Psoas muscle (tissue), 8 donors: ENCODE results near the gene TAF4. TPM values are rescaled to one million over a fixed set of nuclear protein-coding genes. Genes with fewer than 3 reads are reported as not detected.
A peak's percentile ranks its signal among the peaks of the same experiment; 100 is the strongest.

Experiments
- ATAC-seq, 4 donors: fragments of 200-7000 bp; cut with Tn5 transposase; one replicate each; pipeline ENCODE4 v1.9.1; 2020; ENCODE audit warnings: moderate library complexity in 3 of 4, mild to moderate bottlenecking in 2 of 4
- DNase-seq, 2 donors: peaks; one replicate each; pipeline ENCODE4 v3.0.0-alpha.2; 2020
- H3K27ac ChIP-seq: fragments of 200-600 bp; one replicate; pipeline ENCODE4 v1.8.0; 2022
- H3K27me3 ChIP-seq, 3 donors: fragments of 200-600 bp in 1 of 3; one replicate each; pipeline versions ENCODE4 v1.6.1 to v1.8.0; 2013 to 2022; ENCODE audit warnings: low read length in 2 of 3, mild to moderate bottlenecking in 2 of 3, moderate library complexity in 1 of 3; ENCODE audit not compliant: insufficient read depth in 3 of 3
- H3K36me3 ChIP-seq, 2 donors: fragments of 200-600 bp in 1 of 2; one replicate each; pipeline versions ENCODE4 v1.6.1 to v1.8.0; 2013 to 2022; ENCODE audit warnings: low read depth in 1 of 2, mild to moderate bottlenecking in 1 of 2, moderate library complexity in 1 of 2; ENCODE audit not compliant: insufficient read depth in 1 of 2
- H3K4me1 ChIP-seq: fragments of 200-600 bp; one replicate; pipeline ENCODE4 v1.8.0; 2022
- H3K4me3 ChIP-seq: fragments of 200-600 bp; one replicate; pipeline ENCODE4 v1.8.0; 2022; ENCODE audit warnings: mild to moderate bottlenecking
- H3K9me3 ChIP-seq: fragments of 200-600 bp; one replicate; pipeline ENCODE4 v1.8.0; 2022
- CTCF ChIP-seq: fragments of 200-600 bp; IDR thresholded peaks from one replicate; pipeline ENCODE4 v1.8.0; 2022; ENCODE audit warnings: antibody characterized with exemption
- WGBS, 3 donors: extraction: QIAGEN DNeasy Blood & Tissue Kit; methylation state at CpG; one replicate each; pipeline versions ENCODE4 v1.1.6 to v1.1.7; 2013; 5-methylcytosine and 5-hydroxymethylcytosine counted together
- intact Hi-C, 2 donors: fragments of 100-400 bp; cut with DNase I; formaldehyde crosslinking; loops; one replicate each; pipeline versions ENCODE4 v1.11.0 to v1.14.2; 2022
- polyA plus RNA-seq, 3 donors: library from polyadenylated mRNA; stranded (reverse); fragments of 200-250 nt; gene quantifications; one replicate each; pipeline ENCODE4 v1.2.3, GENCODE V29; 2013
- total RNA-seq, 4 donors: library from RNA; stranded (reverse); fragmentation: NEBNext Ultra II Directional in 2 of 4; extraction: Animal tissue kit (Norgen Biotek cat#: 25700) in 2 of 4; gene quantifications; one replicate each; pipeline versions ENCODE4 v1.2.1 to v1.2.4, GENCODE V29; 2021 to 2023
- donor health status: healthy with polysubstance abuse.
- donor health status: DM: no; HTN: no; CAD: no; lungs with moderate emphysema.
- donor health status: Bipolar disorder and iron deficiency.
- donor health status: healthy.
- donor health status: DM: yes; HTN: yes; CAD: no.
- donor health status: DM: no; HTN: no; CAD: no.
- donor health status: DM: no; HTN: no; CAD: no.
- donor health status: DM: yes; HTN: yes; CAD: no.

TAF4 gene
- total and polyA plus RNA-seq, 7 donors: 2.8 to 17.7 (median 10.7) TPM

- DNase-seq (peak in 1 of 2 donors; percentile 34), ATAC-seq (no peak)
- H3K9me3 ChIP-seq: no peaks in the 10 kb centered on the region
- no peaks in the 10 kb centered on the region for H3K4me1 ChIP-seq
- H3K27me3 ChIP-seq: no peaks in the 10 kb centered on the region
- H3K27ac ChIP-seq: no peak overlapping the region
- H3K36me3 ChIP-seq: no peaks in the 10 kb centered on the region
- intact Hi-C loops: no loop called here
- no peak overlapping the region for H3K4me3 ChIP-seq
- WGBS, 3 donors: 85 to 93% (median 91%) methylated on average over 29 of the region's 29 CpGs
- TF ChIP-seq CTCF: no peak
These were observed 129.0 kb downstream of the TAF4 start for GRCh38 chr20:61936701-61937131.

- ATAC-seq: no peak
- peak in 1 of 2 donors; percentile 4 for DNase-seq
- no peaks in the 10 kb centered on the region for H3K4me1 ChIP-seq
- intact Hi-C loops: no loop called here
- no peaks in the 10 kb centered on the region for H3K9me3 ChIP-seq
- TF ChIP-seq CTCF: no peak
- no peak overlapping the region for H3K27ac ChIP-seq
- no peaks in the 10 kb centered on the region for H3K36me3 ChIP-seq
- 86 to 88% (median 87%) methylated on average over 12 to 14 of the region's 14 CpGs for WGBS, 3 donors
- no peaks in the 10 kb centered on the region for H3K27me3 ChIP-seq
- no peak overlapping the region for H3K4me3 ChIP-seq
These were observed 129.6 kb downstream of the TAF4 start for GRCh38 chr20:61935926-61936700.

GRCh38 chr20:61934716-61935530, 130.8 kb downstream of the TAF4 start:
- H3K27me3 ChIP-seq: no peaks in the 10 kb centered on the region
- H3K4me1 ChIP-seq: no peaks in the 10 kb centered on the region
- no peak overlapping the region for H3K27ac ChIP-seq
- intact Hi-C loops: no loop called here
- 74 to 79% (median 77%) methylated on average over 24 of the region's 24 CpGs for WGBS, 3 donors
- TF ChIP-seq CTCF: no peak
- DNase-seq: peak in 1 of 2 donors; percentile 16
- H3K4me3 ChIP-seq: no peak overlapping the region
- ATAC-seq: no peak
- H3K36me3 ChIP-seq: no peaks in the 10 kb centered on the region
- no peaks in the 10 kb centered on the region for H3K9me3 ChIP-seq

- TF ChIP-seq CTCF: no peak
- Histone ChIP-seq H3K4me3 (no peak overlapping the region), H3K4me1 (no peaks in the 10 kb centered on the region), H3K27me3 (no peaks in the 10 kb centered on the region), H3K36me3 (no peaks in the 10 kb centered on the region), H3K27ac (no peak overlapping the region), H3K9me3 (no peaks in the 10 kb centered on the region)
- peak in 1 of 2 donors; percentile 41 for DNase-seq
- ATAC-seq: no peak
- intact Hi-C loops: no loop called here
- 76 to 82% (median 80%) methylated on average over 35 to 36 of the region's 36 CpGs for WGBS, 3 donors
These were observed 131.5 kb downstream of the TAF4 start for GRCh38 chr20:61933951-61934715.
